C4-2B (cell line): ENCODE results near the gene PTPN1.

ENCODE experiments used
- H3K27ac ChIP-seq: fragments of 450-650 bp; 2 replicates; pipeline ENCODE4 v1.5.1; 2017
- CTCF ChIP-seq: fragments of 450-650 bp; conservative IDR thresholded peaks from 2 replicates; pipeline ENCODE4 v1.5.1; 2017; ENCODE audit warnings: mild to moderate bottlenecking
- ZFX ChIP-seq: fragments of 450-650 bp; IDR thresholded peaks from 2 replicates; pipeline ENCODE4 v1.6.1; 2017

PTPN1 gene

DNA sequence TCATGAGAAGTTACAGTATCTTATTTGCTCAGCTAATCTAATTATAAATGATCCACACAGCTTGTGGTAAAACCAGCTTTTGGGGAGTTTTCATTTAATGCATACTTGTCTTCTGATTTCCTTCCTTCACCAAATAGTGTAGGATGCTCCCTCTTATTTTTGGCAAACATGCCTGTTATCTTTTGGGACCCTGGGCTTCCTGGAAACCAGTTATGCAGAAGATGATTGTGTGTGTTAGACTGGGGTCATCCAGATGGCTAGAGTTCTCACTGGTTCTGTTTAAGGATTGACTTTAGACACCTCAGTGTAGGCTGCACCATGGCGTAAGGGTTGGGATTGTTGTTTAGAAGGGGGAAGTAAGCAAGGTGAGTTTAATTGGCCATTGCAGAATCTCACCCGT is 61.3 kb downstream of the PTPN1 start:
- no peak overlapping the region for H3K27ac ChIP-seq
- TF ChIP-seq CTCF (no peak), ZFX (no peak)

- H3K27ac ChIP-seq, result no peak overlapping the region
- TF ChIP-seq CTCF, result no peak
These were observed 63.0 kb downstream of the PTPN1 start for GRCh38 chr20:50572938-50573777.

DNA sequence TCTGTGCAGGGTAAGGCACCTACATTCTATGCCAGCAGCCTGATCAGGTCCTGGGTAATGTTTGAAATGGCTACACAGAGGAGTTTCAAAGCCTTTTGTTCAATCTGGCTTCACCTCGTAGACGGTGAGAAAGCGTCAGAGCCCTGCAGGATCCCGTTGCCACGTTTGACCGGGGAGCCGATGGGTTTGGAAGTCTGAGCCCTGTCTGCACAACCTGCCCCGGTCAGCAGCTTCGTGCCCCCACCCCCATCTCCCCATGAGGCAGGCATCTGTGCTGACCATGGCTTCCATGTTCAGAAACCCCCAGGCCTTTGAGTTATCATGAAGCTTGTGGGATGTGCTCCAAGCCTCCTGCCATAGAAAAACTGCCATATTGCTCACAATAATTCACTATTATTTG is 63.9 kb downstream of the PTPN1 start:
- TF ChIP-seq ZFX (no peak), CTCF (no peak)
- no peak overlapping the region for H3K27ac ChIP-seq

GRCh38 chr20:50574586-50574985 is 64.4 kb downstream of the PTPN1 start:
- no peak overlapping the region for H3K27ac ChIP-seq
- no peak for TF ChIP-seq ZFX
- no peak for TF ChIP-seq CTCF

GRCh38 chr20:50575865-50576720 is 65.9 kb downstream of the PTPN1 start:
- no peak overlapping the region for H3K27ac ChIP-seq

DNA sequence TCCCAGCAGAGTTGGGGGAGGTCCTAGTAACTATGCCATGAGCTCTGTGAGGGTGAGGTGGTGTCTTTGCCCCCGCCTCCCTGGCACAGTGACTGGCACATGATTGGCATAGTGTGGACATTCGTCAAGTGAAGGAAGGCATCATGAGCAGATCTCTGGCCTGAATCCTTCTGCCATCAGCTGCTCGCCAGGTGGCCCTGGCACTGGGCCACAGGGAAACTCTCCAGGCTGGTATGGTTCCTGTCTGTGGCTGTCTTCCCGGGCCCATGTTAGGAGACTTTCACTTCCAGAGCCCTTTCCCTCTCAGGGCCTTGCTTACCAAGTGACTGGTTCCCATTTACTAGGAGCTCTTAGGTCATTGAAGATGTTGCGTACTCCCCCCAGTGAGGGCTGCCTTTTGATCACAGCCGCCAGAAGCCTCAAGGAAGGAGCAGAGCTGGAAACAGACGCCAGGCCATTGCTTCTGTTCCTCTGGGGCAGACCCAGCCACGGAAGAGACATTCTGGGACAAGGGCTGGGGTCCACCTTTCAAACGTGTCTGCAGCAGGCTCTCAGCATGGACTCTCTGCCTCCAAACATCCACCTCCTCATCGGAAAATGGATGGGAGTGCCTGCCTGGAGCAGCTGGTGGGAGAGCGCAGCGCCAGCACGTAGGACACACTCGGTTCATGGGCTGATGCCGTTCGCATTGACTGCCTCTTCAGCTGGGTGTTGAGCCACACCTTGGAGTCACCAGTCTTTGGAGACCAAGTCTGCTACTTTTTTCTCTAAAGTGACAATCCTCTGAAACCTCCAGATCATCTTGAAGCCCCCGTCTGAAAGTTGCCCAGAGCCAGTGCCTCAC is 67.2 kb downstream of the PTPN1 start:
- peak overlapping the region; percentile 34; the same call in 1 of the 2 replicates for H3K27ac ChIP-seq
- no peak for TF ChIP-seq CTCF
- TF ChIP-seq ZFX, result no peak

More at GRCh38 chr20:50575865-50576720, 65.9 kb downstream of the PTPN1 start:
- TF ChIP-seq CTCF (peak; percentile 80), ZFX (no peak)
